Neural cell (in vitro differentiated cells): Measurements from ENCODE around the gene DAGLA. TPM values are rescaled to one million over a fixed set of nuclear protein-coding genes. Genes with fewer than 3 reads are reported as not detected.

ENCODE experiments used
- H2AFZ ChIP-seq: fragments of 200-600, 300-800 bp; sonication (generic), shearing (Covaris generic); 2 replicates; pipeline ENCODE4 v1.6.0; 2014; ENCODE audit warnings: low read depth, mild to moderate bottlenecking, antibody characterized with exemption, low read length, moderate library complexity
- H3F3A ChIP-seq: fragments of 200-600 bp; shearing (Covaris generic); 2 replicates; pipeline ENCODE4 v1.6.1; 2016; ENCODE audit warnings: mild to moderate bottlenecking, moderate library complexity, mixed read lengths, antibody characterized with exemption, low read length; ENCODE audit not compliant: insufficient read depth, poor library complexity, severe bottlenecking
- H3K27ac ChIP-seq: fragments of 200-600, 300-800 bp; sonication (generic), shearing (Covaris generic); 2 replicates; pipeline ENCODE4 v1.5.1; 2014; ENCODE audit warnings: mild to moderate bottlenecking, low read length, moderate library complexity
- H3K27me3 ChIP-seq: fragments of 300-800, 200-600 bp; sonication (generic), shearing (Covaris generic); 2 replicates; pipeline ENCODE4 v1.6.0; 2014; ENCODE audit warnings: mild to moderate bottlenecking, low read depth, low read length, moderate library complexity; ENCODE audit not compliant: insufficient read depth
- H3K36me3 ChIP-seq: fragments of 300-800, 200-600 bp; sonication (generic), shearing (Covaris generic); 2 replicates; pipeline ENCODE4 v1.5.1; 2014; ENCODE audit warnings: mild to moderate bottlenecking, antibody characterized with exemption, low read length, moderate library complexity; ENCODE audit not compliant: insufficient read depth
- H3K4me2 ChIP-seq: fragments of 300-800, 200-600 bp; sonication (generic), shearing (Covaris generic); 2 replicates; pipeline ENCODE4 v1.6.0; 2014; ENCODE audit warnings: mild to moderate bottlenecking, low read length
- H3K4me3 ChIP-seq: fragments of 300-800, 200-600 bp; sonication (generic), shearing (Covaris generic); 2 replicates; pipeline ENCODE4 v1.5.1; 2014; ENCODE audit warnings: mild to moderate bottlenecking, low read length, moderate library complexity
- H3K79me2 ChIP-seq: fragments of 200-600 bp; shearing (Covaris generic); replicated peaks from 2 replicates; pipeline ENCODE4 v1.6.0; 2014; ENCODE audit warnings: mild to moderate bottlenecking, low read length, moderate library complexity; ENCODE audit not compliant: insufficient read depth
- H3K9ac ChIP-seq: fragments of 300-800, 200-600 bp; sonication (generic), shearing (Covaris generic); 2 replicates; pipeline ENCODE4 v1.6.1; 2016; ENCODE audit warnings: mild to moderate bottlenecking, low read length, mixed read lengths
- H3K9me2 ChIP-seq: fragments of 200-600 bp; shearing (Covaris generic); 2 replicates; pipeline ENCODE4 v1.6.1; 2016; ENCODE audit warnings: mild to moderate bottlenecking, low read length, mixed read lengths; ENCODE audit not compliant: insufficient read depth
- H3K9me3 ChIP-seq: fragments of 200-600, 300-800 bp; sonication (generic), shearing (Covaris generic); 2 replicates; pipeline ENCODE4 v1.6.1; 2016; ENCODE audit warnings: mild to moderate bottlenecking, mixed run types, low read length, moderate library complexity, mixed read lengths
- H4K20me1 ChIP-seq: fragments of 200-600 bp; shearing (Covaris generic); 2 replicates; pipeline ENCODE4 v1.6.1; 2016; ENCODE audit warnings: mild to moderate bottlenecking, mixed run types; ENCODE audit not compliant: insufficient read depth
- EP300 ChIP-seq: fragments of 450-650 bp; conservative IDR thresholded peaks from 2 replicates; pipeline ENCODE4 v1.6.1; 2014; ENCODE audit warnings: antibody characterized with exemption, mild to moderate bottlenecking, moderate library complexity; ENCODE audit not compliant: poor library complexity, severe bottlenecking
- EZH2 ChIP-seq: fragments of 200-600, 300-800 bp; shearing (Covaris generic), sonication (generic); IDR thresholded peaks from 2 replicates; pipeline ENCODE4 v1.6.1; 2014; ENCODE audit warnings: antibody characterized with exemption, low read length, borderline replicate concordance, mild to moderate bottlenecking; ENCODE audit not compliant: insufficient read depth, poor library complexity, severe bottlenecking
- MXI1 ChIP-seq: fragments of 450-650 bp; conservative IDR thresholded peaks from 2 replicates; pipeline ENCODE4 v1.6.1; 2014; ENCODE audit warnings: antibody characterized with exemption, mild to moderate bottlenecking; ENCODE audit not compliant: poor library complexity, severe bottlenecking
- POLR2AphosphoS5 ChIP-seq: IDR thresholded peaks from 2 replicates; pipeline ENCODE4 v1.6.1; 2012
- RAD21 ChIP-seq: fragments of 450-650 bp; conservative IDR thresholded peaks from 2 replicates; pipeline ENCODE4 v1.6.1; 2014; ENCODE audit warnings: antibody characterized with exemption, mild to moderate bottlenecking, moderate library complexity
- SMC3 ChIP-seq: fragments of 450-650 bp; conservative IDR thresholded peaks from 2 replicates; pipeline ENCODE4 v1.6.1; 2014; ENCODE audit warnings: antibody characterized with exemption, mild to moderate bottlenecking, moderate library complexity; ENCODE audit not compliant: poor library complexity
- TAF1 ChIP-seq: IDR thresholded peaks from 2 replicates; pipeline ENCODE4 v1.6.1; 2012; ENCODE audit warnings: low read depth
- polyA plus RNA-seq: library from polyadenylated mRNA; depleted of rRNA; stranded (reverse); fragments of >200 nt; gene quantifications from 2 replicates; pipeline ENCODE4 v1.2.3, GENCODE V29; 2014
- TF ChIP-seq, protein P1 (sequence below): IDR thresholded peaks from 2 replicates; pipeline ENCODE4 v1.6.1; 2012; ENCODE audit warnings: borderline replicate concordance
- TF ChIP-seq, protein P2 (sequence below): fragments of 450-650 bp; IDR thresholded peaks from 2 replicates; pipeline ENCODE4 v1.5.1; 2014; ENCODE audit warnings: antibody characterized with exemption, mild to moderate bottlenecking, moderate library complexity; ENCODE audit not compliant: poor library complexity, severe bottlenecking

Gene DAGLA
- polyA plus RNA-seq, 1 donor from 2014 or later: 4.5 TPM

DNA sequence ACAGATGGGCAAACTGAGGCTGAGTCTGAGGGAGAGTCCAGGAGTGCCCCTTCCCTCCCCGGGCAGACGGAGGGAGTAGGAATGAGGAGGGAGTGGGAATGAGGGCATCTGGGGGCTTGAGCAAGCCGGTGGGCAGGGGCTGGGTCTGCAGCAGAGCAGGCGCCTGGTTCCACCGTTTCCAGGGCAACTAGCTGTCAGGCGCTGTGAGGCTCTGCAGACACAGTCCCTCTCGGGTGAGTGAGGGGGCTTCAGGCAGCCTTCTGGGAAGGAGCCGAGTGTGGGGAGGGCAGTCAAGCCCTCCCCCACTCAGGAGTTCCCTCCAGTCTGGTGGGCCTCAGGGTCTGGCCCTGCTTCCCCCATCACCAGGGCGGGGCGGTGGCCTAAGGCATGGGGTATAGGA is 93.2 kb downstream of the DAGLA start:
- Histone ChIP-seq H3F3A (no peaks in the 10 kb centered on the region), H3K27ac (peak overlapping the region; percentile 24), H4K20me1 (no peaks in the 10 kb centered on the region), H3K9ac (no peak overlapping the region), H3K36me3 (no peaks in the 10 kb centered on the region), H2AFZ (no peak overlapping the region), H3K9me3 (no peaks in the 10 kb centered on the region), H3K79me2 (no peaks in the 10 kb centered on the region), H3K4me2 (peak overlapping the region; percentile 19), H3K9me2 (no peaks in the 10 kb centered on the region), H3K4me3 (peak overlapping the region; percentile 41), H3K27me3 (no peaks in the 10 kb centered on the region)
- no peak for TF ChIP-seq MXI1
- TF ChIP-seq EP300: peak; percentile 13

DNA sequence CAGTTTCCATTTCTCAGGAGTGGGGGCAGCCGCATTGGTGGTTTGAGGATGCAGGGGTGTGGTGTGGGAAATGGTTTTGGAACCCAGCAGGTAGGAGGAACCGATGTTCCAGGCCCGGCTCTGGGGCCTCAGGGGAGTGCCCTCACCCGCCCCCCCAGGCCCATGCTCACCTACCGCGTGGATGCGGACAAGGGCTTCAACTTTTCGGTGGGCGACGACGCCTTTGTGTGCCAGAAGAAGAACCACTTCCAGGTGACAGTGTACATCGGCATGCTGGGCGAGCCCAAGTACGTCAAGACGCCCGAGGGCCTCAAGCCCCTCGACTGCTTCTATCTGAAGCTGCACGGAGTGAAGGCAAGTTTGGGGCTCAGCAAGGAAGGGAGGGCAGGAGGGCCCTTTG is 93.6 kb downstream of the DAGLA start:
- no peaks in the 10 kb centered on the region for H3K36me3 ChIP-seq
- TF ChIP-seq SMC3 (no peak), RAD21 (no peak), MXI1 (no peak), EZH2 (no peak), EP300 (no peak), TAF1 (no peak), POLR2AphosphoS5 (no peak)
- TF ChIP-seq, protein P1, sequence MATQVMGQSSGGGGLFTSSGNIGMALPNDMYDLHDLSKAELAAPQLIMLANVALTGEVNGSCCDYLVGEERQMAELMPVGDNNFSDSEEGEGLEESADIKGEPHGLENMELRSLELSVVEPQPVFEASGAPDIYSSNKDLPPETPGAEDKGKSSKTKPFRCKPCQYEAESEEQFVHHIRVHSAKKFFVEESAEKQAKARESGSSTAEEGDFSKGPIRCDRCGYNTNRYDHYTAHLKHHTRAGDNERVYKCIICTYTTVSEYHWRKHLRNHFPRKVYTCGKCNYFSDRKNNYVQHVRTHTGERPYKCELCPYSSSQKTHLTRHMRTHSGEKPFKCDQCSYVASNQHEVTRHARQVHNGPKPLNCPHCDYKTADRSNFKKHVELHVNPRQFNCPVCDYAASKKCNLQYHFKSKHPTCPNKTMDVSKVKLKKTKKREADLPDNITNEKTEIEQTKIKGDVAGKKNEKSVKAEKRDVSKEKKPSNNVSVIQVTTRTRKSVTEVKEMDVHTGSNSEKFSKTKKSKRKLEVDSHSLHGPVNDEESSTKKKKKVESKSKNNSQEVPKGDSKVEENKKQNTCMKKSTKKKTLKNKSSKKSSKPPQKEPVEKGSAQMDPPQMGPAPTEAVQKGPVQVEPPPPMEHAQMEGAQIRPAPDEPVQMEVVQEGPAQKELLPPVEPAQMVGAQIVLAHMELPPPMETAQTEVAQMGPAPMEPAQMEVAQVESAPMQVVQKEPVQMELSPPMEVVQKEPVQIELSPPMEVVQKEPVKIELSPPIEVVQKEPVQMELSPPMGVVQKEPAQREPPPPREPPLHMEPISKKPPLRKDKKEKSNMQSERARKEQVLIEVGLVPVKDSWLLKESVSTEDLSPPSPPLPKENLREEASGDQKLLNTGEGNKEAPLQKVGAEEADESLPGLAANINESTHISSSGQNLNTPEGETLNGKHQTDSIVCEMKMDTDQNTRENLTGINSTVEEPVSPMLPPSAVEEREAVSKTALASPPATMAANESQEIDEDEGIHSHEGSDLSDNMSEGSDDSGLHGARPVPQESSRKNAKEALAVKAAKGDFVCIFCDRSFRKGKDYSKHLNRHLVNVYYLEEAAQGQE: no peak
- TF ChIP-seq, protein P2, sequence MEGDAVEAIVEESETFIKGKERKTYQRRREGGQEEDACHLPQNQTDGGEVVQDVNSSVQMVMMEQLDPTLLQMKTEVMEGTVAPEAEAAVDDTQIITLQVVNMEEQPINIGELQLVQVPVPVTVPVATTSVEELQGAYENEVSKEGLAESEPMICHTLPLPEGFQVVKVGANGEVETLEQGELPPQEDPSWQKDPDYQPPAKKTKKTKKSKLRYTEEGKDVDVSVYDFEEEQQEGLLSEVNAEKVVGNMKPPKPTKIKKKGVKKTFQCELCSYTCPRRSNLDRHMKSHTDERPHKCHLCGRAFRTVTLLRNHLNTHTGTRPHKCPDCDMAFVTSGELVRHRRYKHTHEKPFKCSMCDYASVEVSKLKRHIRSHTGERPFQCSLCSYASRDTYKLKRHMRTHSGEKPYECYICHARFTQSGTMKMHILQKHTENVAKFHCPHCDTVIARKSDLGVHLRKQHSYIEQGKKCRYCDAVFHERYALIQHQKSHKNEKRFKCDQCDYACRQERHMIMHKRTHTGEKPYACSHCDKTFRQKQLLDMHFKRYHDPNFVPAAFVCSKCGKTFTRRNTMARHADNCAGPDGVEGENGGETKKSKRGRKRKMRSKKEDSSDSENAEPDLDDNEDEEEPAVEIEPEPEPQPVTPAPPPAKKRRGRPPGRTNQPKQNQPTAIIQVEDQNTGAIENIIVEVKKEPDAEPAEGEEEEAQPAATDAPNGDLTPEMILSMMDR: no peak
- H3K27ac ChIP-seq: peak overlapping the region; percentile 24
- H3K27me3 ChIP-seq: no peaks in the 10 kb centered on the region
- H3K9me2 ChIP-seq: no peaks in the 10 kb centered on the region
- no peaks in the 10 kb centered on the region for H3F3A ChIP-seq
- no peaks in the 10 kb centered on the region for H3K9me3 ChIP-seq
- no peak overlapping the region for H3K9ac ChIP-seq
- peak overlapping the region; percentile 19 for H3K4me2 ChIP-seq
- H3K4me3 ChIP-seq: peak overlapping the region; percentile 41
- H2AFZ ChIP-seq: no peak overlapping the region
- no peaks in the 10 kb centered on the region for H4K20me1 ChIP-seq
- H3K79me2 ChIP-seq: no peaks in the 10 kb centered on the region

DNA sequence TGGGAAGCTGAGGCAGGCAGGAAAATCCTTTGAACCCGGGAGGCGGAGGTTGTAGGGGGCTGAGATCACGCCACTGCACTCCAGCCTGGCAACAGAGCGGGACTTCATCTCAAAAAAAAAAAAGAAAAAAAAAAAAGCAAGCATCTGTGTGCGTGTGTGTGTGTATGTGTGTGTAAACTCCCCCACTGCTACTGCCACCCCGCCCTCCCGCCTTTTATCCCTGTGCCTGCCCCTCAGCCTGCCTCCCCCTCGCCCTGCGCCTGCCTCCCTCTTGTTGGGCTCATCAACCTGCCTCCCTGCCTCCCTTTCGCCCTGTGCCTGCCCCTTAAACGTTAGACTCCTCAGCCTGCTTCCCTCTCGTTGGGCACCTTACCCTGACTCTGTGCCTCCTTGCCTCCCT is 94.2 kb downstream of the DAGLA start:
- TF ChIP-seq, protein P2: no peak
- TF ChIP-seq RAD21: no peak
- no peak for TF ChIP-seq MXI1
- TF ChIP-seq EZH2: no peak
- Histone ChIP-seq H3K36me3 (no peaks in the 10 kb centered on the region), H3K79me2 (no peaks in the 10 kb centered on the region), H4K20me1 (no peaks in the 10 kb centered on the region), H3K9me2 (no peaks in the 10 kb centered on the region), H3K27ac (no peak overlapping the region), H3F3A (no peaks in the 10 kb centered on the region), H3K9ac (no peak overlapping the region), H3K4me2 (no peak overlapping the region), H3K27me3 (no peaks in the 10 kb centered on the region), H3K9me3 (no peaks in the 10 kb centered on the region), H3K4me3 (no peak overlapping the region), H2AFZ (no peak overlapping the region)
